BLaER1 (cell line): ENCODE measurements around the gene GNAT3.

Experiments
- H3K27ac ChIP-seq: shearing (Covaris generic); formaldehyde crosslinking; 2 replicates; pipeline ENCODE4 v1.8.1; 2022
- H3K27me3 ChIP-seq: shearing (Covaris generic); formaldehyde crosslinking; 2 replicates; pipeline ENCODE4 v1.8.1; 2022
- H3K36me3 ChIP-seq: shearing (Covaris generic); formaldehyde crosslinking; 2 replicates; pipeline ENCODE4 v1.8.1; 2022
- H3K4me1 ChIP-seq: shearing (Covaris generic); formaldehyde crosslinking; 2 replicates; pipeline ENCODE4 v1.8.1; 2022
- H3K4me2 ChIP-seq: shearing (Covaris generic); formaldehyde crosslinking; 2 replicates; pipeline ENCODE4 v1.8.1; 2022
- H3K4me3 ChIP-seq: shearing (Covaris generic); formaldehyde crosslinking; 2 replicates; pipeline ENCODE4 v1.8.1; 2022
- H3K9ac ChIP-seq: shearing (Covaris generic); formaldehyde crosslinking; 2 replicates; pipeline ENCODE4 v1.8.1; 2022
- H3K9me3 ChIP-seq: shearing (Covaris generic); formaldehyde crosslinking; 2 replicates; pipeline ENCODE4 v1.8.1; 2022
- H4K20me1 ChIP-seq: shearing (Covaris generic); formaldehyde crosslinking; 2 replicates; pipeline ENCODE4 v1.8.1; 2022
- Cebpa-rat ChIP-seq: shearing (Covaris generic); IDR thresholded peaks from 2 replicates; pipeline ENCODE4 v1.8.1; 2022

GNAT3 gene

GRCh38 chr7:80532153-80532552 is 20.3 kb upstream of the GNAT3 start:
- Histone ChIP-seq H3K27ac (no peak overlapping the region), H3K9ac (no peak overlapping the region), H3K36me3 (no peaks in the 10 kb centered on the region), H3K4me1 (no peaks in the 10 kb centered on the region), H4K20me1 (no peaks in the 10 kb centered on the region), H3K4me2 (no peak overlapping the region), H3K9me3 (no peaks in the 10 kb centered on the region), H3K4me3 (no peak overlapping the region), H3K27me3 (no peaks in the 10 kb centered on the region)
- no peak for TF ChIP-seq Cebpa-rat

GRCh38 chr7:80530136-80530535 is 18.3 kb upstream of the GNAT3 start:
- Histone ChIP-seq H3K27me3 (no peaks in the 10 kb centered on the region), H3K4me3 (no peak overlapping the region), H3K36me3 (no peaks in the 10 kb centered on the region), H4K20me1 (no peaks in the 10 kb centered on the region), H3K4me2 (no peak overlapping the region), H3K4me1 (no peaks in the 10 kb centered on the region), H3K27ac (no peak overlapping the region), H3K9me3 (no peaks in the 10 kb centered on the region), H3K9ac (no peak overlapping the region)
- no peak for TF ChIP-seq Cebpa-rat

- H3K9ac ChIP-seq, result no peak overlapping the region
- no peaks in the 10 kb centered on the region for H3K9me3 ChIP-seq
- H3K4me3 ChIP-seq, result no peak overlapping the region
- no peaks in the 10 kb centered on the region for H3K27me3 ChIP-seq
- TF ChIP-seq Cebpa-rat, result no peak
- no peaks in the 10 kb centered on the region for H4K20me1 ChIP-seq
- no peak overlapping the region for H3K27ac ChIP-seq
- H3K36me3 ChIP-seq, result no peaks in the 10 kb centered on the region
- no peaks in the 10 kb centered on the region for H3K4me1 ChIP-seq
- H3K4me2 ChIP-seq, result no peak overlapping the region
These were observed 17.5 kb upstream of the GNAT3 start for GRCh38 chr7:80529362-80529761.

GRCh38 chr7:80528689-80529088 is 16.8 kb upstream of the GNAT3 start:
- Histone ChIP-seq H3K9me3 (no peaks in the 10 kb centered on the region), H3K4me2 (no peak overlapping the region), H3K9ac (no peak overlapping the region), H3K27me3 (no peaks in the 10 kb centered on the region), H4K20me1 (no peaks in the 10 kb centered on the region), H3K4me3 (no peak overlapping the region), H3K4me1 (no peaks in the 10 kb centered on the region), H3K36me3 (no peaks in the 10 kb centered on the region), H3K27ac (no peak overlapping the region)
- TF ChIP-seq Cebpa-rat, result no peak

GRCh38 chr7:80526472-80526871 is 14.6 kb upstream of the GNAT3 start:
- Histone ChIP-seq H3K27me3 (no peaks in the 10 kb centered on the region), H3K4me2 (no peak overlapping the region), H4K20me1 (no peaks in the 10 kb centered on the region), H3K4me3 (no peak overlapping the region), H3K36me3 (no peaks in the 10 kb centered on the region), H3K27ac (no peak overlapping the region), H3K9ac (no peak overlapping the region), H3K4me1 (no peaks in the 10 kb centered on the region), H3K9me3 (no peaks in the 10 kb centered on the region)
- TF ChIP-seq Cebpa-rat, result no peak

- H3K27ac ChIP-seq, result no peak overlapping the region
- H3K4me1 ChIP-seq, result no peaks in the 10 kb centered on the region
- no peaks in the 10 kb centered on the region for H3K36me3 ChIP-seq
- no peak overlapping the region for H3K4me3 ChIP-seq
- no peaks in the 10 kb centered on the region for H3K9me3 ChIP-seq
- TF ChIP-seq Cebpa-rat, result no peak
- H3K4me2 ChIP-seq, result no peak overlapping the region
- H3K9ac ChIP-seq, result no peak overlapping the region
- no peaks in the 10 kb centered on the region for H4K20me1 ChIP-seq
- H3K27me3 ChIP-seq, result no peaks in the 10 kb centered on the region
These were observed 12.8 kb upstream of the GNAT3 start for GRCh38 chr7:80524693-80525092.

- no peaks in the 10 kb centered on the region for H4K20me1 ChIP-seq
- no peak for TF ChIP-seq Cebpa-rat
- no peaks in the 10 kb centered on the region for H3K9me3 ChIP-seq
- H3K4me1 ChIP-seq, result peaks cover 8% of the 10 kb centered on the region; the same call in 1 of the 2 replicates
- H3K27ac ChIP-seq, result no peak overlapping the region
- no peak overlapping the region for H3K9ac ChIP-seq
- H3K4me3 ChIP-seq, result no peak overlapping the region
- H3K4me2 ChIP-seq, result no peak overlapping the region
- no peaks in the 10 kb centered on the region for H3K36me3 ChIP-seq
- no peaks in the 10 kb centered on the region for H3K27me3 ChIP-seq
These were observed 9.9 kb upstream of the GNAT3 start for GRCh38 chr7:80521809-80522208.

- H3K36me3 ChIP-seq, result no peaks in the 10 kb centered on the region
These were observed 8.3 kb upstream of the GNAT3 start for GRCh38 chr7:80520199-80520598.

GRCh38 chr7:80517282-80517747 is 5.5 kb upstream of the GNAT3 start:
- Histone ChIP-seq H3K36me3 (no peaks in the 10 kb centered on the region), H3K27ac (no peak overlapping the region), H3K4me1 (peaks cover 10% of the 10 kb centered on the region; the same call in 1 of the 2 replicates), H4K20me1 (no peaks in the 10 kb centered on the region), H3K4me3 (no peak overlapping the region), H3K27me3 (no peaks in the 10 kb centered on the region), H3K4me2 (peak overlapping the region; percentile 36), H3K9me3 (no peaks in the 10 kb centered on the region), H3K9ac (no peak overlapping the region)
- TF ChIP-seq Cebpa-rat, result no peak

More at GRCh38 chr7:80520199-80520598, 8.3 kb upstream of the GNAT3 start:
- Histone ChIP-seq H3K27ac (no peak overlapping the region), H3K4me1 (peaks cover 10% of the 10 kb centered on the region; the same call in 1 of the 2 replicates), H3K4me2 (no peak overlapping the region), H3K4me3 (no peak overlapping the region), H4K20me1 (no peaks in the 10 kb centered on the region), H3K27me3 (no peaks in the 10 kb centered on the region), H3K9me3 (no peaks in the 10 kb centered on the region), H3K9ac (no peak overlapping the region)
- no peak for TF ChIP-seq Cebpa-rat

- no peaks in the 10 kb centered on the region for H3K9me3 ChIP-seq
These were observed 3.4 kb upstream of the GNAT3 start for GRCh38 chr7:80515298-80515697.

GRCh38 chr7:80510021-80510420 is 1.8 kb downstream of the GNAT3 start:
- TF ChIP-seq Cebpa-rat, result no peak
- Histone ChIP-seq H3K4me1 (no peaks in the 10 kb centered on the region), H3K27ac (no peak overlapping the region), H3K9me3 (no peaks in the 10 kb centered on the region), H3K27me3 (no peaks in the 10 kb centered on the region), H3K4me2 (no peak overlapping the region), H3K4me3 (no peak overlapping the region), H4K20me1 (no peaks in the 10 kb centered on the region), H3K9ac (no peak overlapping the region), H3K36me3 (no peaks in the 10 kb centered on the region)

More at GRCh38 chr7:80515298-80515697, 3.4 kb upstream of the GNAT3 start:
- H3K4me2 ChIP-seq, result no peak overlapping the region
- no peak for TF ChIP-seq Cebpa-rat
- H3K9ac ChIP-seq, result no peak overlapping the region
- H3K27ac ChIP-seq, result no peak overlapping the region
- no peaks in the 10 kb centered on the region for H4K20me1 ChIP-seq
- peaks cover 10% of the 10 kb centered on the region; the same call in 1 of the 2 replicates for H3K4me1 ChIP-seq
- H3K4me3 ChIP-seq, result no peak overlapping the region
- no peaks in the 10 kb centered on the region for H3K36me3 ChIP-seq
- no peaks in the 10 kb centered on the region for H3K27me3 ChIP-seq
